Right ventricle myocardium inferior (tissue), 1 donor: ENCODE results near the gene PIRT. TPM values are rescaled to one million over a fixed set of nuclear protein-coding genes. Genes with fewer than 3 reads are reported as not detected.

Experiments
- total RNA-seq: library from RNA; stranded (reverse); fragmentation: NEBNext Ultra II Directional; extraction: Animal tissue kit (Norgen Biotek cat#: 25700); gene quantifications from one replicate; pipeline ENCODE4 v1.2.1, GENCODE V29; 2021
- donor health status: DM: no; HTN: yes; CAD: no; lungs with severe emphysema.

PIRT gene
- total RNA-seq, 1 donor from 2014 or later, result not detected

Other genes with a start within 250 kb of the PIRT start
- gene MYH3, start 180.8 kb downstream of the PIRT start, total RNA-seq, result 0.43 TPM
- gene SCO1, start 140.6 kb downstream of the PIRT start, total RNA-seq, result 30.9 TPM
- 3.8 TPM for gene ADPRM, start 140.5 kb downstream of the PIRT start, total RNA-seq
- 9.8 TPM for gene TMEM220, start 108.1 kb downstream of the PIRT start, total RNA-seq
- not detected for gene TMEM238L, start 34.0 kb downstream of the PIRT start, total RNA-seq